Measurements from ENCODE around the gene CCDC71L.

Gene CCDC71L

GRCh38 chr7:106658316-106659165, 2.4 kb downstream of the CCDC71L start:
- no peak for DNase-seq

- no peak for DNase-seq
Measured at GRCh38 chr7:106657085-106657991, 3.6 kb downstream of the CCDC71L start.

GRCh38 chr7:106655703-106656498, 5.1 kb downstream of the CCDC71L start:
- no peak for DNase-seq

GRCh38 chr7:106653488-106653887, 7.5 kb downstream of the CCDC71L start:
- no peak for DNase-seq

GRCh38 chr7:106652909-106653308, 8.0 kb downstream of the CCDC71L start:
- DNase-seq: no peak

GRCh38 chr7:106652092-106652491, 8.9 kb downstream of the CCDC71L start:
- DNase-seq: no peak

GRCh38 chr7:106646256-106646655, 14.7 kb downstream of the CCDC71L start:
- DNase-seq: no peak

- no peak for DNase-seq
Measured at GRCh38 chr7:106644999-106645398, 16.0 kb downstream of the CCDC71L start.

- DNase-seq: no peak
Measured at GRCh38 chr7:106643216-106644000, 17.6 kb downstream of the CCDC71L start.

- no peak for DNase-seq
Measured at GRCh38 chr7:106641416-106641815, 19.5 kb downstream of the CCDC71L start.

GRCh38 chr7:106640368-106641141, 20.4 kb downstream of the CCDC71L start:
- no peak for DNase-seq

- no peak for DNase-seq
Measured at GRCh38 chr7:106639476-106640334, 21.3 kb downstream of the CCDC71L start.

GRCh38 chr7:106635411-106635810, 25.5 kb downstream of the CCDC71L start:
- no peak for DNase-seq

GRCh38 chr7:106634958-106635357, 26.0 kb downstream of the CCDC71L start:
- no peak for DNase-seq

- DNase-seq: no peak
Measured at GRCh38 chr7:106630648-106631047, 30.3 kb downstream of the CCDC71L start.

GRCh38 chr7:106629516-106629915, 31.4 kb downstream of the CCDC71L start:
- DNase-seq: no peak

GRCh38 chr7:106626376-106627164, 34.4 kb downstream of the CCDC71L start:
- no peak for DNase-seq

- DNase-seq: no peak
Measured at GRCh38 chr7:106625678-106626301, 35.2 kb downstream of the CCDC71L start.

GRCh38 chr7:106623853-106624252, 37.1 kb downstream of the CCDC71L start:
- no peak for DNase-seq

Measured in stimulated activated CD4-positive, alpha-beta T cell treated with anti-CD3 and anti-CD28 coated beads, Interleukin-4, amount 100 ng/mL, for 1 hour (primary cell).